ENCODE results near the gene PTPN13.

Gene PTPN13

GRCh38 chr4:86759298-86759697, 165.2 kb downstream of the PTPN13 start:
- no peak for DNase-seq (ENCODE audit: extremely low read depth, low read depth)
- TF ChIP-seq CTCF (IDR thresholded peaks at IDR 0.05; ENCODE audit: low read depth, low read length), result no peak

- no peak for DNase-seq (ENCODE audit: extremely low read depth, low read depth)
- no peak for TF ChIP-seq CTCF (IDR thresholded peaks at IDR 0.05; ENCODE audit: low read depth, low read length)
Observed at GRCh38 chr4:86762649-86763048, 168.5 kb downstream of the PTPN13 start.

GRCh38 chr4:86769794-86770193, 175.7 kb downstream of the PTPN13 start:
- TF ChIP-seq CTCF (IDR thresholded peaks at IDR 0.05; ENCODE audit: low read depth, low read length), result no peak
- no peak for DNase-seq (ENCODE audit: extremely low read depth, low read depth)

GRCh38 chr4:86771141-86771540, 177.0 kb downstream of the PTPN13 start:
- TF ChIP-seq CTCF (IDR thresholded peaks at IDR 0.05; ENCODE audit: low read depth, low read length), result no peak
- DNase-seq (ENCODE audit: extremely low read depth, low read depth), result no peak

- no peak for DNase-seq (ENCODE audit: extremely low read depth, low read depth)
- no peak for TF ChIP-seq CTCF (IDR thresholded peaks at IDR 0.05; ENCODE audit: low read depth, low read length)
Observed at GRCh38 chr4:86775061-86775460, 180.9 kb downstream of the PTPN13 start.

- DNase-seq (ENCODE audit: extremely low read depth, low read depth), result no peak
- no peak for TF ChIP-seq CTCF (IDR thresholded peaks at IDR 0.05; ENCODE audit: low read depth, low read length)
Observed at GRCh38 chr4:86778175-86778574, 184.1 kb downstream of the PTPN13 start.

GRCh38 chr4:86788826-86789225, 194.7 kb downstream of the PTPN13 start:
- DNase-seq (ENCODE audit: extremely low read depth, low read depth), result no peak
- TF ChIP-seq CTCF (IDR thresholded peaks at IDR 0.05; ENCODE audit: low read depth, low read length), result no peak
